IPS-20b (cell line): ENCODE results near the gene SNAI3.
A peak's percentile ranks its signal among the peaks of the same experiment; 100 is the strongest.

Experiments
- H3K27ac ChIP-seq: one replicate; pipeline ENCODE4 v1.5.1; 2013; ENCODE audit warnings: low read length
- H3K27me3 ChIP-seq: 2 replicates; pipeline ENCODE4 v1.6.1; 2013; ENCODE audit warnings: mild to moderate bottlenecking, low read length, inconsistent platforms; ENCODE audit not compliant: insufficient read depth
- H3K36me3 ChIP-seq: 2 replicates; pipeline ENCODE4 v1.6.1; 2013; ENCODE audit warnings: low read depth, mild to moderate bottlenecking, inconsistent platforms, low read length, moderate library complexity; ENCODE audit not compliant: insufficient read depth
- H3K4me1 ChIP-seq: 2 replicates; pipeline ENCODE4 v1.6.1; 2013; ENCODE audit warnings: mild to moderate bottlenecking, control low read depth, inconsistent platforms, low read length, moderate library complexity; ENCODE audit not compliant: insufficient read depth
- H3K4me3 ChIP-seq: 2 replicates; pipeline ENCODE4 v1.5.1; 2013; ENCODE audit warnings: mild to moderate bottlenecking, low read length, inconsistent platforms
- H3K9ac ChIP-seq: 2 replicates; pipeline ENCODE4 v1.6.1; 2013; ENCODE audit warnings: low read depth, mild to moderate bottlenecking, inconsistent platforms, low read length, moderate library complexity
- H3K9me3 ChIP-seq: 2 replicates; pipeline ENCODE4 v1.6.1; 2013; ENCODE audit warnings: mild to moderate bottlenecking, low read depth, low read length, inconsistent platforms; ENCODE audit not compliant: insufficient read depth

The SNAI3 gene

GRCh38 chr16:88655053-88655732, 31.1 kb downstream of the SNAI3 start:
- peaks cover 5% of the 10 kb centered on the region; the same call in 1 of the 2 replicates for H3K4me1 ChIP-seq
- H3K9ac ChIP-seq = no peak overlapping the region
- no peaks in the 10 kb centered on the region for H3K27me3 ChIP-seq
- peaks cover 38% of the 10 kb centered on the region for H3K36me3 ChIP-seq
- no peak overlapping the region for H3K27ac ChIP-seq
- no peak overlapping the region for H3K4me3 ChIP-seq
- H3K9me3 ChIP-seq = no peaks in the 10 kb centered on the region

- Histone ChIP-seq H3K9me3 (no peaks in the 10 kb centered on the region), H3K4me1 (peaks cover 5% of the 10 kb centered on the region; the same call in 1 of the 2 replicates), H3K27me3 (no peaks in the 10 kb centered on the region), H3K36me3 (peaks cover 38% of the 10 kb centered on the region), H3K4me3 (no peak overlapping the region), H3K9ac (no peak overlapping the region), H3K27ac (no peak overlapping the region)
These were observed 31.8 kb downstream of the SNAI3 start for GRCh38 chr16:88654363-88655052.

GRCh38 chr16:88653596-88654362, 32.5 kb downstream of the SNAI3 start:
- Histone ChIP-seq H3K36me3 (peaks cover 38% of the 10 kb centered on the region), H3K9ac (no peak overlapping the region), H3K27ac (no peak overlapping the region), H3K4me1 (peaks cover 5% of the 10 kb centered on the region; the same call in 1 of the 2 replicates), H3K4me3 (no peak overlapping the region), H3K9me3 (no peaks in the 10 kb centered on the region), H3K27me3 (no peaks in the 10 kb centered on the region)

GRCh38 chr16:88653101-88653500, 33.2 kb downstream of the SNAI3 start:
- Histone ChIP-seq H3K4me1 (peaks cover 5% of the 10 kb centered on the region; the same call in 1 of the 2 replicates), H3K27ac (no peak overlapping the region), H3K27me3 (no peaks in the 10 kb centered on the region), H3K36me3 (peaks cover 34% of the 10 kb centered on the region), H3K4me3 (no peak overlapping the region), H3K9ac (no peak overlapping the region), H3K9me3 (no peaks in the 10 kb centered on the region)

GRCh38 chr16:88652762-88653063, 33.6 kb downstream of the SNAI3 start:
- Histone ChIP-seq H3K4me1 (peaks cover 5% of the 10 kb centered on the region; the same call in 1 of the 2 replicates), H3K36me3 (peaks cover 30% of the 10 kb centered on the region), H3K9ac (no peak overlapping the region), H3K27ac (no peak overlapping the region), H3K27me3 (no peaks in the 10 kb centered on the region), H3K9me3 (no peaks in the 10 kb centered on the region), H3K4me3 (no peak overlapping the region)

- Histone ChIP-seq H3K9me3 (no peaks in the 10 kb centered on the region), H3K27me3 (no peaks in the 10 kb centered on the region), H3K4me1 (peaks cover 5% of the 10 kb centered on the region; the same call in 1 of the 2 replicates), H3K4me3 (no peak overlapping the region), H3K27ac (no peak overlapping the region), H3K9ac (no peak overlapping the region), H3K36me3 (peaks cover 28% of the 10 kb centered on the region)
These were observed 34.1 kb downstream of the SNAI3 start for GRCh38 chr16:88651989-88652761.

GRCh38 chr16:88651276-88651988, 34.9 kb downstream of the SNAI3 start:
- Histone ChIP-seq H3K4me1 (peaks cover 5% of the 10 kb centered on the region; the same call in 1 of the 2 replicates), H3K9me3 (no peaks in the 10 kb centered on the region), H3K36me3 (peaks cover 21% of the 10 kb centered on the region), H3K4me3 (peak overlapping the region; percentile 90; the same call in 1 of the 2 replicates), H3K27ac (no peak overlapping the region), H3K9ac (no peak overlapping the region), H3K27me3 (no peaks in the 10 kb centered on the region)

GRCh38 chr16:88650749-88651275, 35.5 kb downstream of the SNAI3 start, which contains the start of gene CYBA:
CYBA (minus strand) TSS chr16:88651053; CDS start chr16:88651013, 40 bp downstream.
- H3K36me3 ChIP-seq = peaks cover 20% of the 10 kb centered on the region
- peak within 1 kb of the TSS; percentile 85 for H3K9ac ChIP-seq
- no peaks in the 10 kb centered on the region for H3K9me3 ChIP-seq
- H3K4me3 ChIP-seq = peak within 1 kb of the TSS; percentile 90
- H3K27ac ChIP-seq = no peak within 1 kb of the TSS
- H3K27me3 ChIP-seq = no peaks in the 10 kb centered on the region
- peaks cover 5% of the 10 kb centered on the region; the same call in 1 of the 2 replicates for H3K4me1 ChIP-seq

GRCh38 chr16:88649924-88650748, 36.2 kb downstream of the SNAI3 start:
- peaks cover 5% of the 10 kb centered on the region; the same call in 1 of the 2 replicates for H3K4me1 ChIP-seq
- no peak overlapping the region for H3K27ac ChIP-seq
- H3K4me3 ChIP-seq = peak overlapping the region; percentile 90
- peak overlapping the region; percentile 85 for H3K9ac ChIP-seq
- peaks cover 18% of the 10 kb centered on the region for H3K36me3 ChIP-seq
- no peaks in the 10 kb centered on the region for H3K9me3 ChIP-seq
- no peaks in the 10 kb centered on the region for H3K27me3 ChIP-seq
